GM18868 (cell line): Measurements from ENCODE around the gene GABRG1.
A peak's percentile ranks its signal among the peaks of the same experiment; 100 is the strongest.

ENCODE experiments used
- ATAC-seq: cut with Tn5 transposase; IDR thresholded peaks from one replicate; pipeline ENCODE4 v1.9.1; 2021; ENCODE audit warnings: mild to moderate bottlenecking, moderate library complexity; ENCODE audit not compliant: unreplicated experiment

Gene GABRG1

DNA sequence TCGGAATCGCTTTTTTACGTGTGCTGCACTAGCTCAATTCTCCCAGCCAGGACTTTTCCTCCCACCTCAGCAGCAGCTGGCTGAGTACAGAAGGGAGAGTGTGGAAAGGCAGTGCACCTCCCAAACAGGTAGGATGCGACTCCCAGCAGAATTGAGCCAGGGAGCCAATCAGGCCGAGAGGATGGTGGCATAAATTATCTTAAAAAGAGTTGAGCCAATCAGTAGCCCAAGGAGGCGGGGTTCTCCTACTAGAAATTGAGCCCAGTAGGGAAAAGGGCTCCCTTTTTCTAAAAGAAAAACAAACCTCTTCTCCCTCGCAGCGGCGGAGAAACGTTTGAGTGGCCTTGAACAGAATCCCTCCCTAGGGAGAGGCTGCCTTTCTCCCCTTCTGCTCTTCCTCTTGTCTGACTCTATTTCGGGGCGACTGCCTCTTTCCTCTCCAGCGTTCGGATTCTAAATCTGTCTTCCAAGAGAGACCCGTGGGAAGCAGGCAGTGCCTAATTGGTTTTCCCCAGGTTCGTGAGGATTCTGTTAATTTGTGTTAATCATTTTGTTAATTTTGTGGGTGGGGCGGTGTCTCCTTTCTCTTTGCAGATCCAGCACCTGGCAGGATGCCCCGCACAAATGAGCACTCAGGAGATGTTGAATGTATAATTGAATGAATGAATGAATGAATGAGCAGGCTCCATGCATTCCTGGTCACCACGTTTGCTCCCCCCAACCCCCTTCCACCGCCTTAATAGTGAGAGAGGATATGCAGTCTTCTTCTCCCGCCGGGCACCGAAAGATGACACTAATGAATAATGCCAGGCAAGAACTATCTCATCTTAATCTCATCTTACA lies at the start of gene GABRG1:
Gene GABRG1, minus strand, starts transcription at position 142 of the 843 bp plus-strand sequence. Its CDS starts 141 bp downstream, at position 1.
- ATAC-seq: no peak

DNA sequence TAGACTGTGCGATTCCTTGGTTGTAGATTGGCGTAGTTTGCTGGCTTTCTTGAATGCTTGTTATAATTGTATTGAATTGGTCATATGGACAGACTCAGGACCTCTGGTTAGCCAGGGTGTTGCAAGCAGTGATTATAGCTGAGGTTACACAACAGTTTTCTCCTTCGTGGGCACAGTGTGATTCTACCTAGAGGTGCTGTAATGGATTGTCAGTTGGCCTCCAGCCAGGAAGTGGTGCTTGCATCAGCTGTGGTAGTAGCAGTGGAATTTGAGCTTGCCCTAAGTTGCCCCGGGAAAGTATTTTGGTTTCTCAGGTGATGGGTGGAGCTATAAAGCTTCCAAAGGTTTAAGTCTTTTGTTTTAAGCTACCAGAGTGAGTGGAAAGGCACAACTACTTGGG lies 23.1 kb upstream of the GABRG1 start:
- no peak for ATAC-seq

DNA sequence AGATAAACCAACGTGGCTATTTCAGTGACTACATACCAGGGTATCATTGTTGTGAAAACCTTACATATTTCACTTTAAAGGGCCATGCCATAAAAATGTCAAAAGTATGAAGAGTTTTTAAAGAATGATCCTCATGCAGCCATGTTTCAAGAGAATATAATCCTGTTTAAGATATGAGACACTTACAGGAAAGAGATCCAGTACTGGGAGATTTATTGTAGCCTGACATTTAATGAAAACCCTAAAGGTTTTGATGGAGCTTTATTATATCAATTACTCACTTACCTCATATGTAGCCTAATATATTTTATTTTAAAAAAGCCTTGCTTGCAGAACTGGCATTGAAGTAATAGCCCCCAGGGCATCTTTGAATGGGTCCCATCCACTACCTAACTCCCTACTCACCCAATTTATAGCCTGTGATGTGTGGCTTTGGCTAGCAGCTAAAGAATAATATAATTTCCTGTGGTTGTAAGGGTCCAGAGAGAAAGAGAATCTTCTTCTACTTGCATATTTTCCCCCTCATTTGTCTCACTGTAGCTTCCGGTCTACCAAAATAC lies 7.7 kb upstream of the GABRG1 start:
- no peak for ATAC-seq

DNA sequence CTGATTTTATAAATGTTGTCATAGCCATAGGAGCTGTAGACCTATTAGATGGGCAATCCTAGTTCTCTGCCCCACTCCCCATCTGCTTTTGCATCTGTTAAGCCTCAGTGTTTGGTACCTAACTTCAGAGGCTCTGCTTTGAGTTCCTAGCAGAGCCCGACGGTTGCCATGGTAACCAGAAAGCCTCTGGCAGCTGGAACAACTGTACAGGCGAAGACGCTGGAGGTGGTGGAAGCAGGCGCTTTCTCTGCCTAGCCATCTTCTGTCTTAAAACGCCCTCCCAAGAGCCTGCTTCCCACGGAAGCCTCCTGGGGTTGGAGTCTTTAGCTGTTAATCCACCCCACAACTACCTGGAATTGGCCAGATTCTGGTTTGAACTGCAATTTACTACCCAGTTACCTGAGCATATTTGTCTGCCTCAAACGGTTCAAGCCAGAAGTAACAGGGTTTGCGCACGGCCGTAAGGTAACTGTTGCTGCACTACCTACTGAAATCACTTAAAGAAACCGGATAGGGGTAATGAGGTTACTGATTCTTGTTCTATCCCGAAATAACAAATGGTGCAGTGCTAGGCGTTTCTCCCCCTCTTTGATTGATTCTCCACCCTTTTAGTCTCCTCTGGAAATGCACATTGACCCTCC lies 1.0 kb upstream of the GABRG1 start:
- no peak for ATAC-seq

DNA sequence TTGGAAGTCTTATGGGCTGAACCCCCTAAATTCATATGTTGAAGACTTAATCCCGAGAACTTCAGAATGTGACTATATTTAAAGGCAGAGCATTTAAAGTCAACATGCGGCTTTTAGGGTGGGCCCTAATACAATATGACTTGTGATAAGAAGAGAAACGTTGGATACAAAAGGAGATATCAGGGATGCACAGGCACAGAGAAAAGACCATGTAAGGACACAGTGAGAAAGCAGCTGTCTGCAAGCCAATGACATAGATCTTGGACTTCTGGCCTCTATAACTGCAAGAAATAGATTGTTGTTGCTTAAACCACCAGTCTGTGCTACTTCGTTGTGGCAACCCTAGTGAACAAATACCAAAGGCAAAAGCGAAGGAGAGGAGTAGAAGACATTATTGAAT lies 42.2 kb downstream of the GABRG1 start:
- no peak for ATAC-seq

DNA sequence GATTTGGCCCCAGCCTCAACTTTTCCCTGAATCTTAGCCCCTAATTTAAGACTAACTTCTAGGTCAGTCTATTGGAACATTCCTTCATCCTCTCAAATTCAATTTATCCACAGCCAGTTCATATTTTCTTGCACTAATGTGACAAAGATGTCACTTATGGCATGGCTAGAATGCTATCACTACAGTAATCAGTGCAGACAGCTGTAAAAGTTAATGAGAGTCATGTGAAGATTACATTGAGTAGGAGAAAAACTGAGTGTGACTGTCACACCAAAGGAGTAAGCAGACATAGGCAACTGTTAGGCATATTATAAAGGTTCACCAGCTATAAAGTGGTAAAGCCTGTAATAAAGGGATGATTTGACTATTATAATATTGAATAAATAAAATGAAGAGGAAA lies 42.6 kb downstream of the GABRG1 start:
- no peak for ATAC-seq

DNA sequence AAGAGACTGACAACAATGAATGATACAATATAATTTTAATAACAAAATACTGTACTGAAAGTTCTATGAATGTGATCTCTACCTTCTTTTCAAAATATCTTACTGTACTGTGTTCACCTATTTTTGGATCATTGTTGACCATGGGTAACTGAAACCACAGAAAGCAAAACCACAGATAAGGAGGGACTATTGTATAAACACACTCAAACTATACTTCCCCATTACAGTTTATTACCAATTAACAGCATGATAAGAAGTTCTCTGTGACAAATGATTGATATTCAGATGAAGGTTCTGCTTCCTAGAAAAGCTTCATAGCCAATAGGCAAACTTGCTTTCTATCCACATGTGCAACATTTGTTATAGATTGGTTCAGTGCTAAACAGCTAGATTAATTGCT lies 50.1 kb downstream of the GABRG1 start:
- peak; percentile 85 for ATAC-seq

DNA sequence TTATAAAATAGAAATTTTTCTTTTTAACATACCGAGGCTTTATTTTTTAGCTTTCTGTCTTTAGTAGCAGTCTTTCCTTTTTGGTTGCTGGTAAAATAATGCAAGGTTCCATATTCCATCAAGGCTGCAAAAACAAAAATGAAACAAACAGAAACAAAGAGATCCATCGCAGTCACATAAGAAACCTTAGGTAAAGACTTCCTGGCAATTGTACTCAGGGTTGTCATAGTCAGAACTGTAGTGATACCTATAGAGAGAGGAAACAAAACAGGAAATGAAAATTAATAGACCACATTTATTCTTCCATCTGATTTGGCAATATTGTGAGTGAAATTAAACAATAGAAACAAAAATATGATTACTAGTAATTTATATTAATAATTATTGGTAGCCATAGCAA lies 72.5 kb downstream of the GABRG1 start:
- no peak for ATAC-seq

DNA sequence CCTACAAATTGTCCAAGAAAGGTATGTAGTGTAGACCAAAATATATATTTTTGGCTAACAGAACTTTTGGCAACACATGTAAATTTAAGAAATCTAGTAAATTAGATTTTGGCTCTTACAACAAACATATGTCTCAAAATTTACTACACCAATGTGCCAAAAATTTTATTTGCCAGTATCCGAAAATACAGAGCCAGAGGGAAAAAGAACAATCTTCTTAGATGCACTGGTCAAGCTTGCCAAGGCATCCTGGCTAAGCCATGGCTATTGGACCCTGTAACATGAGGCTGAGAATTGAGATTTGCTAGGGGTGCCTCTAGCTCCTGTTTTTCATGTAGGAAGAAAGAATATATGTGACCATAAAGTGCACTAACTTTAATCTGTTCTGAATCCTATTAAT lies 91.8 kb downstream of the GABRG1 start:
- ATAC-seq: no peak

DNA sequence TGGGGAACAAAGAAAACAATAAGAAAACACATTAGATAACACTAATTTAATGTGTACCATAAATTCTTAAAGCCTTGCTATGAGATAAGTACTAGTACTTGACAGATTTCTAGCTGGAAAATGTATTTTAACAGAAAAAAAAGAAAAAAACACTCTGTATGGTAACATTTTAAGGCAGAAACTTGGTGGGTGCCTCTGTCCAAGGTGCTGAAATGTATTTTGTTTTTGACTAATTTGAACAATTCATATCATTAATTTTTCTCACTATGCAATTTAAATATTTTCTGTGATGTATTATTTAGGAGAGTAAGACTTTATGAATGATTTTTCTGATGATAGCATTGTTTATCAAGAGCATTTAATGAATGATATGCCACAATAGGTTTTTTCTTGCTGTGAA lies 107.5 kb downstream of the GABRG1 start:
- ATAC-seq: no peak

DNA sequence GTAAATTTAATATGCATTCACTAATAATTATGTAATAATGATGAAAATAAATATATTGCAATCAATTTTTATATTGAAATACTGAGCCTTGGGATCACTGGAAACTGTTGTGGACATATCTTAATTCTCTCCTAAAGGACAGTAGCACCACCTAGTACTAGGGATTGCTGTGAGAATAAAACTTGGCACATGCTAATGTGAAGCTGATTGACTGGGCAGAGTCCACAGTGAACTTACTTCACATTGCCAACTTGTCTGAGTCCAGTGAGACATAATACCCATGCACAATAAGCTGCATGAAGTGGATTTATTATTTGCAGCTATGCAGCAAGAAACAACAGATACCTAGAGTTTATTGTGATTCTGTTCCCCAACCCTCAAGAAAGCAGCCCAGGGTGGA lies 131.1 kb downstream of the GABRG1 start:
- ATAC-seq: no peak

DNA sequence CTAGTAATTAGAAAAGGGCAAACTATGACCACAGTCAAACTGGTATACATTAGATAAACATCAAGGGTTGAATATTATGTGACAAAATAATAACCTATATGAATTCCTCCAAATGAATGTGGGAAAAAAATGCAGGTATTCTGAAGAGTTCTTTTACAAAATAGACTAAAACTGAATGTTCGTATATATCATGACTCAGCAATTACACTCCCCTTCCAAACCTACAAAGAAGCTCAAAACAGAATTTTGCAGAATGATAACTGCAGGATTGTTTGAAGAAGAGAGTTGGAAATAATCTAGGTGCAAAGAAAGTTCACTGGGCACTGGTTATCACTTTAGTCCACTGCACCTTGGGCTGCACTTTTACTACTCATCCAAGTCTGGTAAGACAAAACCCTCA lies 134.1 kb downstream of the GABRG1 start:
- ATAC-seq: no peak

DNA sequence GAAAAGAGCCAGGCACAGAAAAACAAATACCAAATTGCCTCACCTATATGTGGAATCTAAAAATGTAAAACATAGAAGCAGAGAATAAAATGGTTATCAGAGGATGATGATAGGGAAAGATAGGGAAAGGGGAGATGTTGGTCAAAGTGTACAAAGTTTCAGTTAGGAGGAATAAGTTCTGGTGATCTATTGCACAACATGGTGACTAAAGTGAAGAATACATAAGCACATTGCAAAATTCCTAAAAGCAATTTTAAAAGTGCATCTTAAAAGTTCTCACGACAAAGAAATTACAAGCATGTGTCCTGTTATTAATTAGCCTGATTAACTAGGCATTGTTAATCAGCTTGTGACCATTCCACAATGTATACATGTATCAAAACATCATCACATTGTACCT lies 136.0 kb downstream of the GABRG1 start:
- no peak for ATAC-seq
